Fibroblast of the aortic adventitia (primary cell): ENCODE data around the gene AGBL3. TPM values are rescaled to one million over a fixed set of nuclear protein-coding genes. Genes with fewer than 3 reads are reported as not detected.

ENCODE experiments used
- DNase-seq: peaks from one replicate; pipeline ENCODE4 v3.0.0-alpha.2; 2010; ENCODE audit warnings: low read depth
- H3K4me3 ChIP-seq: 2 replicates; pipeline ENCODE4 v1.5.1; 2011; ENCODE audit warnings: low read depth, mild to moderate bottlenecking, control low read depth, low read length, moderate library complexity
- CTCF ChIP-seq: IDR thresholded peaks from 2 replicates; pipeline ENCODE4 v1.5.1; 2011; ENCODE audit warnings: mild to moderate bottlenecking, low read length, control low read depth, inconsistent platforms; ENCODE audit not compliant: insufficient read depth
- total RNA-seq: library from RNA; depleted of rRNA; stranded (reverse); fragments of >200 nt; gene quantifications from 2 replicates; pipeline ENCODE4 v1.2.3, GENCODE V29; 2012; ENCODE audit warnings: low replicate concordance

The AGBL3 gene
- total RNA-seq, 1 donor = 2.9 TPM

- H3K4me3 ChIP-seq = no peak overlapping the region
- DNase-seq = no peak
- TF ChIP-seq CTCF = no peak
These were observed 88.2 kb downstream of the AGBL3 start for GRCh38 chr7:135074531-135074930.

- H3K4me3 ChIP-seq = no peak overlapping the region
- DNase-seq = no peak
- TF ChIP-seq CTCF = no peak
These were observed 89.4 kb downstream of the AGBL3 start for GRCh38 chr7:135075716-135076115.

GRCh38 chr7:135076882-135077281, 90.6 kb downstream of the AGBL3 start:
- H3K4me3 ChIP-seq = no peak overlapping the region
- no peak for TF ChIP-seq CTCF
- no peak for DNase-seq

GRCh38 chr7:135077642-135078041, 91.3 kb downstream of the AGBL3 start:
- TF ChIP-seq CTCF = no peak
- H3K4me3 ChIP-seq = no peak overlapping the region
- DNase-seq = no peak

GRCh38 chr7:135078051-135078450, 91.7 kb downstream of the AGBL3 start:
- TF ChIP-seq CTCF = no peak
- H3K4me3 ChIP-seq = no peak overlapping the region
- no peak for DNase-seq

GRCh38 chr7:135079068-135079467, 92.8 kb downstream of the AGBL3 start:
- DNase-seq = no peak
- TF ChIP-seq CTCF = no peak
- no peak overlapping the region for H3K4me3 ChIP-seq

- TF ChIP-seq CTCF = no peak
These were observed 96.7 kb downstream of the AGBL3 start for GRCh38 chr7:135083005-135083404.

More at GRCh38 chr7:135083005-135083404, 96.7 kb downstream of the AGBL3 start:
- H3K4me3 ChIP-seq = no peak overlapping the region
- no peak for DNase-seq
